A549 (cell line): Measurements from ENCODE around the gene GABPB1. TPM values are rescaled to one million over a fixed set of nuclear protein-coding genes. Genes with fewer than 3 reads are reported as not detected.

Experiments used
- polyA plus RNA-seq, 4 experiments: library from polyadenylated mRNA; depleted of rRNA in 3 of 4; stranded (reverse); fragments of >200 nt; fragmentation: RNase III in 1 of 4; extraction: RNeasy Plus Mini Kit Qiagen cat#74134 plus additional on column Dnase treatment in 1 of 4; gene quantifications; 2 replicates in 3 of 4; 3 replicates in 1 of 4; pipeline ENCODE4 v1.2.3, GENCODE V29; 2011 to 2017
- small RNA-seq, 6 experiments: library from RNA; depleted of rRNA; stranded (forward); fragments of <200 nt; gene quantifications; one replicate each; pipeline ENCODE3, GENCODE V24; 2012

GABPB1 gene
- polyA plus RNA-seq, 2 of the 4 experiments (the other 2 are of a cell fraction), result 23.0 to 53.9 TPM

Small RNA genes within 50 kb of the gene (small RNA-seq; reads per million reads assigned to genes)
- gene RNU6-94P, result 0 to 0.26 (median 0) reads per million in 6 experiments

Other genes with a start within 250 kb of the GABPB1 start
- 1.7 and 2.7 TPM in 2 replicates for gene ATP8B4, start 236.0 kb downstream of the GABPB1 start, polyA plus RNA-seq (2011; rRNA removed)
- 0.88 to 1.2 TPM (median 1.2 TPM) in 3 replicates for gene ATP8B4, start 236.0 kb downstream of the GABPB1 start, polyA plus RNA-seq (2017; fragmentation: RNase III; extraction: RNeasy Plus Mini Kit Qiagen cat#74134 plus additional on column Dnase treatment)
- 42.8 and 44.1 TPM in 2 replicates for gene SLC27A2, start 173.0 kb downstream of the GABPB1 start, polyA plus RNA-seq (2011; rRNA removed)
- gene SLC27A2, start 173.0 kb downstream of the GABPB1 start, polyA plus RNA-seq (2017; fragmentation: RNase III; extraction: RNeasy Plus Mini Kit Qiagen cat#74134 plus additional on column Dnase treatment), result 36.0 to 45.2 TPM (median 39.7 TPM) in 3 replicates
- 0.13 and 0.16 TPM in 2 replicates for gene HDC, start 89.5 kb downstream of the GABPB1 start, polyA plus RNA-seq (2011; rRNA removed)
- 0.07 to 0.18 TPM (median 0.09 TPM) in 3 replicates for gene HDC, start 89.5 kb downstream of the GABPB1 start, polyA plus RNA-seq (2017; fragmentation: RNase III; extraction: RNeasy Plus Mini Kit Qiagen cat#74134 plus additional on column Dnase treatment)
- 92.9 and 108 TPM in 2 replicates for gene USP8, start 69.2 kb upstream of the GABPB1 start, polyA plus RNA-seq (2011; rRNA removed)
- 50.8 to 53.1 TPM (median 51.4 TPM) in 3 replicates for gene USP8, start 69.2 kb upstream of the GABPB1 start, polyA plus RNA-seq (2017; fragmentation: RNase III; extraction: RNeasy Plus Mini Kit Qiagen cat#74134 plus additional on column Dnase treatment)
- not detected in 2 replicates for gene USP50, start 191.5 kb upstream of the GABPB1 start, polyA plus RNA-seq (2011; rRNA removed)
- 0.14 TPM in 1 of 3 replicates, not detected in the others for gene USP50, start 191.5 kb upstream of the GABPB1 start, polyA plus RNA-seq (2017; fragmentation: RNase III; extraction: RNeasy Plus Mini Kit Qiagen cat#74134 plus additional on column Dnase treatment)